ENCODE measurements around the gene DHX57. TPM values are rescaled to one million over a fixed set of nuclear protein-coding genes. Genes with fewer than 3 reads are reported as not detected.

Gene DHX57
- total RNA-seq, 1 donor from 2014 or later, result 27.0 TPM

GRCh38 chr2:38775921-38776225 lies 99.9 kb downstream of the DHX57 start:
- H3K4me3 Mint-ChIP-seq (ENCODE audit: unreplicated experiment), result no peak overlapping the region
- no peaks in the 10 kb centered on the region for H3K4me1 Mint-ChIP-seq (ENCODE audit: unreplicated experiment)
- no peak overlapping the region for H3K27ac Mint-ChIP-seq (ENCODE audit: unreplicated experiment)
- H3K36me3 Mint-ChIP-seq (ENCODE audit: low read depth, unreplicated experiment), result no peaks in the 10 kb centered on the region
- no peak for DNase-seq (ENCODE audit: low spot score)
- no peak for TF ChIP-seq CTCF (IDR thresholded peaks at IDR 0.05; ENCODE audit: unreplicated experiment)
- H3K9me3 Mint-ChIP-seq (ENCODE audit: unreplicated experiment), result no peaks in the 10 kb centered on the region
- H3K27me3 Mint-ChIP-seq (ENCODE audit: unreplicated experiment), result peaks cover 3% of the 10 kb centered on the region

- Mint-ChIP-seq H3K27ac (ENCODE audit: unreplicated experiment) (no peak overlapping the region), H3K4me3 (ENCODE audit: unreplicated experiment) (no peak overlapping the region), H3K27me3 (ENCODE audit: unreplicated experiment) (peaks cover 3% of the 10 kb centered on the region), H3K4me1 (ENCODE audit: unreplicated experiment) (no peaks in the 10 kb centered on the region), H3K9me3 (ENCODE audit: unreplicated experiment) (no peaks in the 10 kb centered on the region), H3K36me3 (ENCODE audit: low read depth, unreplicated experiment) (no peaks in the 10 kb centered on the region)
- no peak for DNase-seq (ENCODE audit: low spot score)
- no peak for TF ChIP-seq CTCF (IDR thresholded peaks at IDR 0.05; ENCODE audit: unreplicated experiment)
These were observed 100.4 kb downstream of the DHX57 start for GRCh38 chr2:38775097-38775920.

- H3K4me3 Mint-ChIP-seq (ENCODE audit: unreplicated experiment), result no peak overlapping the region
- no peak for TF ChIP-seq CTCF (IDR thresholded peaks at IDR 0.05; ENCODE audit: unreplicated experiment)
- no peaks in the 10 kb centered on the region for H3K27me3 Mint-ChIP-seq (ENCODE audit: unreplicated experiment)
- no peaks in the 10 kb centered on the region for H3K36me3 Mint-ChIP-seq (ENCODE audit: low read depth, unreplicated experiment)
- no peak overlapping the region for H3K27ac Mint-ChIP-seq (ENCODE audit: unreplicated experiment)
- H3K4me1 Mint-ChIP-seq (ENCODE audit: unreplicated experiment), result no peaks in the 10 kb centered on the region
- H3K9me3 Mint-ChIP-seq (ENCODE audit: unreplicated experiment), result no peaks in the 10 kb centered on the region
- no peak for DNase-seq (ENCODE audit: low spot score)
These were observed 104.1 kb downstream of the DHX57 start for GRCh38 chr2:38771632-38772031.

- no peak for DNase-seq (ENCODE audit: low spot score)
- no peak for TF ChIP-seq CTCF (IDR thresholded peaks at IDR 0.05; ENCODE audit: unreplicated experiment)
- Mint-ChIP-seq H3K4me3 (ENCODE audit: unreplicated experiment) (no peak overlapping the region), H3K27me3 (ENCODE audit: unreplicated experiment) (no peaks in the 10 kb centered on the region), H3K36me3 (ENCODE audit: low read depth, unreplicated experiment) (no peaks in the 10 kb centered on the region), H3K4me1 (ENCODE audit: unreplicated experiment) (no peaks in the 10 kb centered on the region), H3K9me3 (ENCODE audit: unreplicated experiment) (no peaks in the 10 kb centered on the region), H3K27ac (ENCODE audit: unreplicated experiment) (no peak overlapping the region)
These were observed 110.2 kb downstream of the DHX57 start for GRCh38 chr2:38765551-38765950.

GRCh38 chr2:38765149-38765548 lies 110.6 kb downstream of the DHX57 start:
- Mint-ChIP-seq H3K4me3 (ENCODE audit: unreplicated experiment) (no peak overlapping the region), H3K36me3 (ENCODE audit: low read depth, unreplicated experiment) (no peaks in the 10 kb centered on the region), H3K27ac (ENCODE audit: unreplicated experiment) (no peak overlapping the region), H3K27me3 (ENCODE audit: unreplicated experiment) (no peaks in the 10 kb centered on the region), H3K9me3 (ENCODE audit: unreplicated experiment) (no peaks in the 10 kb centered on the region), H3K4me1 (ENCODE audit: unreplicated experiment) (no peaks in the 10 kb centered on the region)
- DNase-seq (ENCODE audit: low spot score), result no peak
- no peak for TF ChIP-seq CTCF (IDR thresholded peaks at IDR 0.05; ENCODE audit: unreplicated experiment)

All from endothelial cell (in vitro differentiated cells).